WTC11 (cell line): Measurements from ENCODE around the gene GTF3C1. TPM values are rescaled to one million over a fixed set of nuclear protein-coding genes. Genes with fewer than 3 reads are reported as not detected.

Experiments
- ATAC-seq: fragments of 200-7000 bp; cut with Tn5 transposase; 2 replicates; pipeline ENCODE4 v1.10.0; 2021; ENCODE audit warnings: mild to moderate bottlenecking, moderate library complexity
- CTCF ChIA-PET: fragments of 300-600 bp; sonication (Branson Sonifier 250); formaldehyde crosslinking; loops from one replicate; lab custom pipeline; 2021; ENCODE audit warnings: antibody characterized with exemption; lab: Charles Lee
- POLR2A ChIA-PET: fragments of 350-600 bp; sonication (Branson Sonifier 250); formaldehyde crosslinking; loops from one replicate; lab custom pipeline; 2021; ENCODE audit warnings: antibody characterized with exemption; lab: Charles Lee
- DNase-seq: peaks from one replicate; pipeline ENCODE4 v3.0.0; 2021; ENCODE audit warnings: low spot score
- H3K27ac Mint-ChIP-seq: 2 replicates; pipeline ENCODE4 v1.8.0; 2021; ENCODE audit warnings: mixed read lengths
- H3K27me3 Mint-ChIP-seq: 2 replicates; pipeline ENCODE4 v1.8.0; 2021; ENCODE audit warnings: low read depth, mild to moderate bottlenecking, moderate library complexity, mixed read lengths
- H3K36me3 Mint-ChIP-seq: 2 replicates; pipeline ENCODE4 v1.8.0; 2021; ENCODE audit warnings: mixed read lengths
- H3K4me1 Mint-ChIP-seq: 2 replicates; pipeline ENCODE4 v1.8.0; 2022; ENCODE audit warnings: mixed read lengths
- H3K4me3 Mint-ChIP-seq: 2 replicates; pipeline ENCODE4 v1.8.0; 2021; ENCODE audit warnings: mild to moderate bottlenecking, moderate library complexity, mixed read lengths
- H3K9me3 Mint-ChIP-seq: 2 replicates; pipeline ENCODE4 v1.8.0; 2021; ENCODE audit warnings: mixed read lengths
- ATF1 ChIP-seq: sonication (generic); formaldehyde crosslinking; IDR thresholded peaks from 2 replicates; pipeline ENCODE4 v1.8.1; 2023; ENCODE audit warnings: mild to moderate bottlenecking, moderate library complexity, missing genetic modification reagents
- CREB1 ChIP-seq: sonication (generic); formaldehyde crosslinking; IDR thresholded peaks from 2 replicates; pipeline ENCODE4 v1.8.0; 2023; ENCODE audit warnings: mild to moderate bottlenecking, missing genetic modification reagents
- CREM ChIP-seq: sonication (generic); formaldehyde crosslinking; IDR thresholded peaks from 2 replicates; pipeline ENCODE4 v1.8.1; 2022; ENCODE audit warnings: mild to moderate bottlenecking, missing genetic modification reagents, moderate library complexity
- CTCF ChIP-seq: fragments of 200-600 bp; IDR thresholded peaks from 2 replicates; pipeline ENCODE4 v1.8.0; 2022; ENCODE audit warnings: antibody characterized with exemption
- ELF4 ChIP-seq: sonication (generic); formaldehyde crosslinking; IDR thresholded peaks from 2 replicates; pipeline ENCODE4 v1.8.1; 2022; ENCODE audit warnings: low read depth, mild to moderate bottlenecking, moderate library complexity, missing genetic modification reagents
- ETV6 ChIP-seq: sonication (generic); formaldehyde crosslinking; IDR thresholded peaks from 2 replicates; pipeline ENCODE4 v1.8.1; 2022; ENCODE audit warnings: mild to moderate bottlenecking, missing genetic modification reagents
- NR1H2 ChIP-seq: sonication (generic); formaldehyde crosslinking; IDR thresholded peaks from 2 replicates; pipeline ENCODE4 v1.9.0; 2021; ENCODE audit warnings: mild to moderate bottlenecking, moderate library complexity, missing genetic modification reagents
- NR3C1 ChIP-seq: sonication (generic); formaldehyde crosslinking; conservative IDR thresholded peaks from 2 replicates; pipeline ENCODE4 v1.8.1; 2023; ENCODE audit warnings: low read depth, mild to moderate bottlenecking, missing genetic modification reagents
- PREB ChIP-seq: sonication (generic); formaldehyde crosslinking; IDR thresholded peaks from 2 replicates; pipeline ENCODE4 v1.8.1; 2022; ENCODE audit warnings: mild to moderate bottlenecking, missing genetic modification reagents, moderate library complexity, borderline replicate concordance
- SMAD4 ChIP-seq: sonication (generic); formaldehyde crosslinking; IDR thresholded peaks from 2 replicates; pipeline ENCODE4 v1.8.0; 2022; ENCODE audit warnings: mild to moderate bottlenecking, missing genetic modification reagents
- TEAD4 ChIP-seq: sonication (generic); formaldehyde crosslinking; IDR thresholded peaks from 2 replicates; pipeline ENCODE4 v1.8.0; 2022; ENCODE audit warnings: mild to moderate bottlenecking, missing genetic modification reagents
- ZBTB43 ChIP-seq: sonication (generic); formaldehyde crosslinking; IDR thresholded peaks from 2 replicates; pipeline ENCODE4 v1.8.1; 2023; ENCODE audit warnings: mild to moderate bottlenecking, missing genetic modification reagents
- ZNF263 ChIP-seq: sonication (generic); formaldehyde crosslinking; IDR thresholded peaks from 2 replicates; pipeline ENCODE4 v1.8.1; 2022; ENCODE audit warnings: low read depth, mild to moderate bottlenecking, moderate library complexity, missing genetic modification reagents
- ZNF396 ChIP-seq: fragments of 250-450 bp; sonication (Bioruptor Pico); IDR thresholded peaks from 2 replicates; pipeline ENCODE4 v1.8.0; 2021; ENCODE audit warnings: mild to moderate bottlenecking, moderate library complexity, borderline replicate concordance
- ZNF423 ChIP-seq: fragments of 250-450 bp; sonication (Bioruptor Pico); IDR thresholded peaks from 2 replicates; pipeline ENCODE4 v2.1.2; 2022; ENCODE audit warnings: mild to moderate bottlenecking, moderate library complexity
- total RNA-seq: library from RNA; stranded (reverse); gene quantifications from 3 replicates; pipeline ENCODE4 v1.2.3, GENCODE V29; 2021
- TF ChIP-seq, protein P1 (sequence below): sonication (generic); formaldehyde crosslinking; IDR thresholded peaks from 2 replicates; pipeline ENCODE4 v1.8.0; 2022; ENCODE audit warnings: mild to moderate bottlenecking, missing genetic modification reagents
- TF ChIP-seq, protein P2 (sequence below): sonication (generic); formaldehyde crosslinking; conservative IDR thresholded peaks from 2 replicates; pipeline ENCODE4 v1.8.1; 2023; ENCODE audit warnings: mild to moderate bottlenecking, low read depth, missing genetic modification reagents, moderate library complexity
- TF ChIP-seq, protein P3 (sequence below): fragments of 250-450 bp; sonication (Bioruptor Pico); IDR thresholded peaks from 2 replicates; pipeline ENCODE4 v1.9.0; 2021; ENCODE audit warnings: mild to moderate bottlenecking
- TF ChIP-seq, protein P4 (sequence below): fragments of 250-450 bp; sonication (Bioruptor Pico); IDR thresholded peaks from 2 replicates; pipeline ENCODE4 v1.9.0; 2021; ENCODE audit warnings: moderate library complexity, mild to moderate bottlenecking, inconsistent platforms, borderline replicate concordance

GTF3C1 gene
- total RNA-seq, 1 experiment from 2014 or later, result 146 TPM

- H3K27me3 Mint-ChIP-seq, result no peaks in the 10 kb centered on the region
- peaks cover 78% of the 10 kb centered on the region for H3K36me3 Mint-ChIP-seq
- H3K4me3 Mint-ChIP-seq, result no peak overlapping the region
- ChIA-PET POLR2A (no interaction called here), CTCF (no interaction called here)
- DNase-seq, result no peak
- no peak for TF ChIP-seq PREB (CRISPR knock-in tag)
- no peak for TF ChIP-seq ZNF396 (CRISPR knock-in tag)
- no peak for TF ChIP-seq NR3C1 (CRISPR knock-in tag)
- H3K27ac Mint-ChIP-seq, result no peak overlapping the region
- no peaks in the 10 kb centered on the region for H3K9me3 Mint-ChIP-seq
- ATAC-seq, result no peak
- H3K4me1 Mint-ChIP-seq, result no peaks in the 10 kb centered on the region
Observed at GRCh38 chr16:27485126-27485525, 64.6 kb downstream of the GTF3C1 start.

DNA sequence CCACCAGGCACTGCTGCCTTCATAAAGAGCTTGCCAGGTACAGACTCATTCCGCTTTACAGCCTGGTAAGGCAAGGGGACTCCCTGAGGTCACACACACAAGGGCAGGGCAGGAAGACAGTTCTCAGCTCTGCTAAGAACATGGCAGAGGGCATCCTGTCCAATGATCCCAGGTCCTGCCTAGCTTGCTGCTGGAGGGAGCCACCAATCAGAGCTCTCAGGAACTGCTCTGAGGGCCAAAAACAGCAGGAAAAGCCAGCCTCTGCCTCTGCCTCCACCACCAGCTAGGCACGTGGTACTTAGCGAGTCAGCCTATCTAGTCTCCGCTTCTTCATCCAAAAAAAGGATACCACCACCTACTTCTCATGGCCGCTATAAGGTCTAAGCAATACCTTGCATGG, 66.1 kb downstream of the GTF3C1 start:
- H3K4me3 Mint-ChIP-seq, result no peak overlapping the region

DNA sequence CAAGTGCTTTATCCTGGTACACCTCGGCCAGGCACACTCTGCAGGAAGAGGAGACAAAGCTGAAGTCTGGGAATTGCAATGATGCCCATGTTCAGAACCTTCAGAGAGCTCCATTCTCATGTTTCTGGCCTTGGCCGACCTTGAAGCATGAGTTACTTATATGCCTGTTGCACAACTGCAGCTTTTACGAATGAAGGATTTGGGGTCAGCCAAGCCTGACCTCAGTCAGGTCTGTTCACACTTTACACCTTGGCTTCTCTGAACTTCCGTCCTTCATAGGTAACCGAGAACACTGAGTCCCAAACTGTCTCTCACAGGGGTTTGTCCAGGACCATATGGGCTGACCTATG, 66.7 kb downstream of the GTF3C1 start:
- no peak overlapping the region for H3K4me3 Mint-ChIP-seq
- H3K36me3 Mint-ChIP-seq, result peaks cover 69% of the 10 kb centered on the region
- CTCF ChIA-PET, result no interaction called here
- TF ChIP-seq CTCF (no peak), ELF4 (no peak), ZBTB43 (no peak), NR1H2 (CRISPR knock-in tag) (no peak)
- TF ChIP-seq, protein P1, sequence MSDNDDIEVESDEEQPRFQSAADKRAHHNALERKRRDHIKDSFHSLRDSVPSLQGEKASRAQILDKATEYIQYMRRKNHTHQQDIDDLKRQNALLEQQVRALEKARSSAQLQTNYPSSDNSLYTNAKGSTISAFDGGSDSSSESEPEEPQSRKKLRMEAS, result no peak
- TF ChIP-seq, protein P2, sequence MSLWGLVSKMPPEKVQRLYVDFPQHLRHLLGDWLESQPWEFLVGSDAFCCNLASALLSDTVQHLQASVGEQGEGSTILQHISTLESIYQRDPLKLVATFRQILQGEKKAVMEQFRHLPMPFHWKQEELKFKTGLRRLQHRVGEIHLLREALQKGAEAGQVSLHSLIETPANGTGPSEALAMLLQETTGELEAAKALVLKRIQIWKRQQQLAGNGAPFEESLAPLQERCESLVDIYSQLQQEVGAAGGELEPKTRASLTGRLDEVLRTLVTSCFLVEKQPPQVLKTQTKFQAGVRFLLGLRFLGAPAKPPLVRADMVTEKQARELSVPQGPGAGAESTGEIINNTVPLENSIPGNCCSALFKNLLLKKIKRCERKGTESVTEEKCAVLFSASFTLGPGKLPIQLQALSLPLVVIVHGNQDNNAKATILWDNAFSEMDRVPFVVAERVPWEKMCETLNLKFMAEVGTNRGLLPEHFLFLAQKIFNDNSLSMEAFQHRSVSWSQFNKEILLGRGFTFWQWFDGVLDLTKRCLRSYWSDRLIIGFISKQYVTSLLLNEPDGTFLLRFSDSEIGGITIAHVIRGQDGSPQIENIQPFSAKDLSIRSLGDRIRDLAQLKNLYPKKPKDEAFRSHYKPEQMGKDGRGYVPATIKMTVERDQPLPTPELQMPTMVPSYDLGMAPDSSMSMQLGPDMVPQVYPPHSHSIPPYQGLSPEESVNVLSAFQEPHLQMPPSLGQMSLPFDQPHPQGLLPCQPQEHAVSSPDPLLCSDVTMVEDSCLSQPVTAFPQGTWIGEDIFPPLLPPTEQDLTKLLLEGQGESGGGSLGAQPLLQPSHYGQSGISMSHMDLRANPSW, result no peak
- TF ChIP-seq, protein P3, sequence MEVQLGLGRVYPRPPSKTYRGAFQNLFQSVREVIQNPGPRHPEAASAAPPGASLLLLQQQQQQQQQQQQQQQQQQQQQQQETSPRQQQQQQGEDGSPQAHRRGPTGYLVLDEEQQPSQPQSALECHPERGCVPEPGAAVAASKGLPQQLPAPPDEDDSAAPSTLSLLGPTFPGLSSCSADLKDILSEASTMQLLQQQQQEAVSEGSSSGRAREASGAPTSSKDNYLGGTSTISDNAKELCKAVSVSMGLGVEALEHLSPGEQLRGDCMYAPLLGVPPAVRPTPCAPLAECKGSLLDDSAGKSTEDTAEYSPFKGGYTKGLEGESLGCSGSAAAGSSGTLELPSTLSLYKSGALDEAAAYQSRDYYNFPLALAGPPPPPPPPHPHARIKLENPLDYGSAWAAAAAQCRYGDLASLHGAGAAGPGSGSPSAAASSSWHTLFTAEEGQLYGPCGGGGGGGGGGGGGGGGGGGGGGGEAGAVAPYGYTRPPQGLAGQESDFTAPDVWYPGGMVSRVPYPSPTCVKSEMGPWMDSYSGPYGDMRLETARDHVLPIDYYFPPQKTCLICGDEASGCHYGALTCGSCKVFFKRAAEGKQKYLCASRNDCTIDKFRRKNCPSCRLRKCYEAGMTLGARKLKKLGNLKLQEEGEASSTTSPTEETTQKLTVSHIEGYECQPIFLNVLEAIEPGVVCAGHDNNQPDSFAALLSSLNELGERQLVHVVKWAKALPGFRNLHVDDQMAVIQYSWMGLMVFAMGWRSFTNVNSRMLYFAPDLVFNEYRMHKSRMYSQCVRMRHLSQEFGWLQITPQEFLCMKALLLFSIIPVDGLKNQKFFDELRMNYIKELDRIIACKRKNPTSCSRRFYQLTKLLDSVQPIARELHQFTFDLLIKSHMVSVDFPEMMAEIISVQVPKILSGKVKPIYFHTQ (CRISPR knock-in tag), result no peak

More for the DNA sequence above, 66.1 kb downstream of the GTF3C1 start:
- H3K4me1 Mint-ChIP-seq, result no peaks in the 10 kb centered on the region
- ChIA-PET CTCF (no interaction called here), POLR2A (no interaction called here)
- DNase-seq (no peak), ATAC-seq (no peak)
- H3K9me3 Mint-ChIP-seq, result no peaks in the 10 kb centered on the region
- H3K27ac Mint-ChIP-seq, result no peak overlapping the region
- TF ChIP-seq, protein P2, result no peak
- TF ChIP-seq CREM (CRISPR knock-in tag) (no peak), CREB1 (CRISPR knock-in tag) (no peak), ATF1 (CRISPR knock-in tag) (no peak), SMAD4 (no peak), ZNF423 (no peak), ZNF396 (CRISPR knock-in tag) (no peak), TEAD4 (CRISPR knock-in tag) (no peak), ZNF263 (CRISPR knock-in tag) (no peak), ETV6 (CRISPR knock-in tag) (no peak)
- TF ChIP-seq, protein P4, sequence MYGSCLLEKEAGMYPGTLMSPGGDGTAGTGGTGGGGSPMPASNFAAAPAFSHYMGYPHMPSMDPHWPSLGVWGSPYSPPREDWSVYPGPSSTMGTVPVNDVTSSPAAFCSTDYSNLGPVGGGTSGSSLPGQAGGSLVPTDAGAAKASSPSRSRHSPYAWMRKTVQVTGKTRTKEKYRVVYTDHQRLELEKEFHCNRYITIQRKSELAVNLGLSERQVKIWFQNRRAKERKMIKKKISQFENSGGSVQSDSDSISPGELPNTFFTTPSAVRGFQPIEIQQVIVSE (CRISPR knock-in tag), result no peak
- no peaks in the 10 kb centered on the region for H3K27me3 Mint-ChIP-seq
- H3K36me3 Mint-ChIP-seq, result peaks cover 69% of the 10 kb centered on the region

More for the DNA sequence above, 66.7 kb downstream of the GTF3C1 start:
- DNase-seq (no peak), ATAC-seq (no peak)
- Mint-ChIP-seq H3K9me3 (no peaks in the 10 kb centered on the region), H3K27ac (no peak overlapping the region), H3K4me1 (no peaks in the 10 kb centered on the region), H3K27me3 (no peaks in the 10 kb centered on the region)
- POLR2A ChIA-PET, result no interaction called here
